Osteoblast (primary cell): ENCODE data around the gene CDH22. TPM values are rescaled to one million over a fixed set of nuclear protein-coding genes. Genes with fewer than 3 reads are reported as not detected.

ENCODE experiments used
- DNase-seq: peaks from one replicate; pipeline ENCODE4 v3.0.0; 2011; ENCODE audit warnings: low spot score, mixed read lengths; ENCODE audit not compliant: insufficient read length; ENCODE audit errors: missing footprints
- H2AFZ ChIP-seq: 2 replicates; pipeline ENCODE4 v1.6.0; 2011; ENCODE audit warnings: mild to moderate bottlenecking, low read length
- H3K27ac ChIP-seq: 2 replicates; pipeline ENCODE4 v1.5.1; 2011; ENCODE audit warnings: mild to moderate bottlenecking, low read depth, low read length, moderate library complexity
- H3K27me3 ChIP-seq: 2 replicates; pipeline ENCODE4 v1.6.0; 2012; ENCODE audit warnings: mild to moderate bottlenecking, control low read depth, inconsistent platforms, low read length, moderate library complexity; ENCODE audit not compliant: insufficient read depth
- H3K36me3 ChIP-seq: 2 replicates; pipeline ENCODE4 v1.5.1; 2011; ENCODE audit warnings: mild to moderate bottlenecking, low read length, control low read depth, moderate library complexity; ENCODE audit not compliant: insufficient read depth
- H3K4me1 ChIP-seq: 2 replicates; pipeline ENCODE4 v1.5.1; 2011; ENCODE audit warnings: mild to moderate bottlenecking, low read length, control low read depth, moderate library complexity; ENCODE audit not compliant: insufficient read depth
- H3K4me2 ChIP-seq: 2 replicates; pipeline ENCODE4 v1.6.0; 2011; ENCODE audit warnings: mild to moderate bottlenecking, low read length; ENCODE audit not compliant: insufficient read depth
- H3K4me3 ChIP-seq: fragments of 200-600 bp; sonication (generic); 3 replicates; pipeline ENCODE4 v1.5.1; 2012; ENCODE audit warnings: mild to moderate bottlenecking, low read length, inconsistent platforms; ENCODE audit not compliant: insufficient read depth
- H3K79me2 ChIP-seq: 2 replicates; pipeline ENCODE4 v1.6.0; 2012; ENCODE audit warnings: mild to moderate bottlenecking, low read length, control low read depth, inconsistent platforms; ENCODE audit not compliant: insufficient read depth
- H3K9me3 ChIP-seq: 2 replicates; pipeline ENCODE4 v1.5.1; 2011; ENCODE audit warnings: low read depth, low read length, control low read depth
- H4K20me1 ChIP-seq: 2 replicates; pipeline ENCODE4 v1.6.0; 2012; ENCODE audit warnings: mild to moderate bottlenecking, low read length, control low read depth; ENCODE audit not compliant: insufficient read depth
- CTCF ChIP-seq: IDR thresholded peaks from 2 replicates; pipeline ENCODE4 v1.5.1; 2011; ENCODE audit warnings: mild to moderate bottlenecking, low read depth, low read length, moderate library complexity; ENCODE audit errors: extremely low read depth
- total RNA-seq: library from RNA; depleted of rRNA; stranded (reverse); fragments of >200 nt; gene quantifications from 2 replicates; pipeline ENCODE4 v1.2.3, GENCODE V29; 2012

Gene CDH22
- total RNA-seq, 1 donor = not detected

DNA sequence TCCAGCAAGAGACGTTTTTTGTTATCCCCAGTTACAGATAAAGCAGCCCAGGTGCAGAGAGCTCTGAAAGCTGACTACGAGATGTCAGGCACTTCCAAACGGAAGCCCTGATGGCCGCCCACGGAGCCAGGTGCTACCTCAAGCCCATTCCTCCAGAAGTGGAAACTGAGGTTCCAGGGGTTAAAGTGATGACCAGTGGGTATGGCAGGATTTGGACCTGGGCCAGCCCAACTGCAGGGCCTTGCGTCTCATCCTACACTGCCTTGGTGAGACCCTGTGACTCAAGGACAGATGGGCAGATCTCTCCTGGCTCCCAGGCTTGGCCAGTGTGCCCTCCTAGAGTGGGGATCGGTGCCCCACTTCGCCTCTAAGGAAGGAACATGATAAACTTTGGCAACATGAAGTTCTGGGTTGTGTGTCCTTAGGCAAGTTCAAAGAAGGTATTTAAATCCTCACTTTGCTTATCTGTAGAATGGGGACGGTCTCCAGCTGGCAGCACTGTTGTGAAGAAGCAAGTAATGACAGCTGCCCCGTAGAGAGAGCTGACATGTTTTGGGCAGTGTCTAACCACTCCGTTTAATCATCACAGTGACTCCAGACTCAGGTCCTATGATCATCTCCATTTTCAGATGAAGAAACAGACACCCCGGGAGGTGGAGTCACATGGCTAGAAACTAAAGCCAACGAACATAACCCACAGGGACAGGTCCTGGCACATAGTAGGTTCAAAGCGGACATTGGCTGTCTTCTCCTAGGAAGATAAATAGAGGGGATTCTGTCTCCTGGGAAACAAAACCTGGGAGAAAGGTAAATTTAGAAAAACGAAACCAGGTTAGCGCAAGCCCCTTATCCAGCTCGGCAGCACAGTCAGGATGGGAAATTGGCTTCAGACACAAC, 34.4 kb upstream of the CDH22 start:
- TF ChIP-seq CTCF = no peak
- H3K27ac ChIP-seq = no peak overlapping the region
- peak overlapping the region; percentile 64 for H3K4me2 ChIP-seq
- H3K4me3 ChIP-seq = peak overlapping the region; percentile 39
- H3K36me3 ChIP-seq = no peaks in the 10 kb centered on the region
- peaks cover 3% of the 10 kb centered on the region for H3K4me1 ChIP-seq
- peaks cover 46% of the 10 kb centered on the region for H3K27me3 ChIP-seq
- H2AFZ ChIP-seq = no peak overlapping the region
- no peaks in the 10 kb centered on the region for H3K79me2 ChIP-seq
- H3K9me3 ChIP-seq = no peaks in the 10 kb centered on the region
- DNase-seq = peak; percentile 45
- no peaks in the 10 kb centered on the region for H4K20me1 ChIP-seq

GRCh38 chr20:46342010-46342378, 33.7 kb upstream of the CDH22 start:
- H3K4me2 ChIP-seq = no peak overlapping the region
- no peak overlapping the region for H2AFZ ChIP-seq
- no peaks in the 10 kb centered on the region for H4K20me1 ChIP-seq
- peaks cover 46% of the 10 kb centered on the region for H3K27me3 ChIP-seq
- H3K27ac ChIP-seq = no peak overlapping the region
- no peaks in the 10 kb centered on the region for H3K9me3 ChIP-seq
- no peaks in the 10 kb centered on the region for H3K36me3 ChIP-seq
- TF ChIP-seq CTCF = no peak
- DNase-seq = peak; percentile 47
- no peak overlapping the region for H3K4me3 ChIP-seq
- no peaks in the 10 kb centered on the region for H3K79me2 ChIP-seq
- H3K4me1 ChIP-seq = peaks cover 3% of the 10 kb centered on the region

GRCh38 chr20:46341074-46342009, 33.0 kb upstream of the CDH22 start:
- Histone ChIP-seq H3K27me3 (peaks cover 51% of the 10 kb centered on the region), H3K4me2 (no peak overlapping the region), H3K36me3 (no peaks in the 10 kb centered on the region)

More at GRCh38 chr20:46341074-46342009, 33.0 kb upstream of the CDH22 start:
- no peak overlapping the region for H3K4me3 ChIP-seq
- H3K4me1 ChIP-seq = peaks cover 3% of the 10 kb centered on the region
- no peaks in the 10 kb centered on the region for H3K79me2 ChIP-seq
- no peak overlapping the region for H2AFZ ChIP-seq
- TF ChIP-seq CTCF = no peak
- no peaks in the 10 kb centered on the region for H3K9me3 ChIP-seq
- DNase-seq = peak; percentile 41
- no peaks in the 10 kb centered on the region for H4K20me1 ChIP-seq
- H3K27ac ChIP-seq = no peak overlapping the region
